Astrocyte (in vitro differentiated cells and primary cell): Measurements from ENCODE around the gene MAP7D3.

Experiments used
- EZH2 ChIP-seq: IDR thresholded peaks from 2 replicates; pipeline ENCODE4 v1.6.1; 2012; ENCODE audit warnings: mild to moderate bottlenecking, low read length, inconsistent platforms; ENCODE audit not compliant: insufficient read depth
- TF ChIP-seq, protein P1 (sequence below): IDR thresholded peaks from 2 replicates; pipeline ENCODE4 v1.5.1; 2011; ENCODE audit warnings: low read depth, mild to moderate bottlenecking, inconsistent platforms, low read length, moderate library complexity; ENCODE audit not compliant: insufficient read depth

DNA sequence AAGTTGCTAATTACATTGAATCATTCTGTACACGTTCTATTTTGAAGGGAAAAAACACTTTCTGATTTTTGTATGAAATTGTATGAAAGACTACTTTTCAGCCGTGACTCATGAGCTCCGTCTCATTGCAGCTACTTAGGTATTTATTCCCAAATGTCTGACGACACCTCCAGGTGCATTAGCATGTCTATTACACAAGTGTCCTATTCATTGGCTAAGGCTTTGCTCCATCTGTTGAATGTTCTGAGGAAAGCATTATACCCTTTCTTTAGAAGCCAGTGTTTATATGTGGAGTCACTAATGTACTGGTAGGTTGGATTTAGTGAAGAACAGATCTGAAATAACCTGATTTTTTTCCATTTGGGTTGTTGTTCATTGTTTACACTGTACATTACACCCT, 51.8 kb downstream of the MAP7D3 start:
- TF ChIP-seq, protein P1, sequence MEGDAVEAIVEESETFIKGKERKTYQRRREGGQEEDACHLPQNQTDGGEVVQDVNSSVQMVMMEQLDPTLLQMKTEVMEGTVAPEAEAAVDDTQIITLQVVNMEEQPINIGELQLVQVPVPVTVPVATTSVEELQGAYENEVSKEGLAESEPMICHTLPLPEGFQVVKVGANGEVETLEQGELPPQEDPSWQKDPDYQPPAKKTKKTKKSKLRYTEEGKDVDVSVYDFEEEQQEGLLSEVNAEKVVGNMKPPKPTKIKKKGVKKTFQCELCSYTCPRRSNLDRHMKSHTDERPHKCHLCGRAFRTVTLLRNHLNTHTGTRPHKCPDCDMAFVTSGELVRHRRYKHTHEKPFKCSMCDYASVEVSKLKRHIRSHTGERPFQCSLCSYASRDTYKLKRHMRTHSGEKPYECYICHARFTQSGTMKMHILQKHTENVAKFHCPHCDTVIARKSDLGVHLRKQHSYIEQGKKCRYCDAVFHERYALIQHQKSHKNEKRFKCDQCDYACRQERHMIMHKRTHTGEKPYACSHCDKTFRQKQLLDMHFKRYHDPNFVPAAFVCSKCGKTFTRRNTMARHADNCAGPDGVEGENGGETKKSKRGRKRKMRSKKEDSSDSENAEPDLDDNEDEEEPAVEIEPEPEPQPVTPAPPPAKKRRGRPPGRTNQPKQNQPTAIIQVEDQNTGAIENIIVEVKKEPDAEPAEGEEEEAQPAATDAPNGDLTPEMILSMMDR: no peak
- no peak for TF ChIP-seq EZH2
